Measurements from ENCODE around the gene RAB9B. TPM values are rescaled to one million over a fixed set of nuclear protein-coding genes. Genes with fewer than 3 reads are reported as not detected.
A peak's percentile ranks its signal among the peaks of the same experiment; 100 is the strongest.

The RAB9B gene
- total RNA-seq, 1 experiment from 2014 or later: 0.31 TPM

DNA sequence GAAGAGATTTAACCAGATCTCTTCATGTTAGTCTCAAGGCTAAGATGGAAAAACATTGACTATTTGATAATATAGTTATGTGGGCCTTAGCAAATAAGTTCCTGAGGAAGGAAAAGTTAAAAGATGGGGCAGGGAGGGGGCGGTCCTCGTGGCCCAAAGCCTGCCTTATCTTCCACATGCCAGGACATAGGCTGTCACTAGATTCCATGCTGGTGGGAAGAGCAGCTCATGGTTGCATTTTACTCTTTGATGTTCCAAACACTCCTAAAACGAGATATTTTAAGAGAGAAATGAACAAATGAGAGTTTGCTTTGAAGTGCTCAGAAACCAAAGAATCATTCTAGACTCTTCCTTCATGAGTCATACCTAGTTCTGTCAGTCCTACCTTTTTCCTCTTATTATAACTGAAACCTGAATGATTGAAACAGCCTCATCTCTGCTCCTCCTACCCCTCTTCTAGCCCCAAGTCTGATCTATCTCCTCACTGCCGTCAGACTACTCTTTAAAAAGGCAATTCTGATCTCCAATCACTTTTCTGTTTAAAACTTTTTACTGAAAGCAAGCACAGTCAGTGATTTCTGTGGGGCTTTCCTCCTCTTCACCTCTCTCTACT is 25.1 kb downstream of the RAB9B start:
- H3K4me1 ChIP-seq (ENCODE audit: insufficient read depth, low read length): no peaks in the 10 kb centered on the region
- H3K27me3 ChIP-seq (ENCODE audit: insufficient read depth, low read length): no peaks in the 10 kb centered on the region
- Mint-ChIP-seq H3K27me3 (ENCODE audit: low read depth) (peaks cover 2% of the 10 kb centered on the region; the same call in 1 of the 2 replicates), H3K9me3 (peaks cover 0 to 38% of the 10 kb centered on the region in 2 experiments; a peak in 2 of 5 replicates), H3K4me1 (no peaks in the 10 kb centered on the region), H3K27ac (peak overlapping the region in 1 of 3 experiments; percentile 3; a peak in 1 of 7 replicates), H3K36me3 (ENCODE audit: insufficient read depth in 1 of 3, low read depth in 3 of 3) (no peaks in the 10 kb centered on the region), H3K4me3 (no peak overlapping the region)
- no peak overlapping the region for H3K27ac ChIP-seq (ENCODE audit: insufficient read length, low read depth, low read length)
- WGBS (ENCODE audit: extremely low coverage, insufficient read length, low lambda C conversion rate): no CpG with 5 or more reads among the region's 4 CpGs
- H3K4me2 ChIP-seq (ENCODE audit: insufficient read depth, insufficient read length, low read length): no peak overlapping the region
- H3T11ph ChIP-seq (ENCODE audit: low read length): no peak overlapping the region
- no peak for DNase-seq
- no peak overlapping the region for H3K14ac ChIP-seq (ENCODE audit: insufficient read depth, low read length)
- H2BK15ac ChIP-seq (ENCODE audit: low read depth, low read length): no peak overlapping the region
- no peak overlapping the region for H4K91ac ChIP-seq (ENCODE audit: insufficient read length, low read depth, low read length)
- H2BK12ac ChIP-seq (ENCODE audit: insufficient read length, low read depth, low read length): no peak overlapping the region
- H2AFZ ChIP-seq (ENCODE audit: low read length): no peak overlapping the region
- no peaks in the 10 kb centered on the region for H3K23me2 ChIP-seq (ENCODE audit: insufficient read length, low read depth, low read length, poor library complexity, severe bottlenecking)
- no peak overlapping the region for H2BK5ac ChIP-seq (ENCODE audit: insufficient read length, low read length)
- H4K20me1 ChIP-seq (ENCODE audit: control insufficient read depth, insufficient read depth, insufficient read length): no peaks in the 10 kb centered on the region
- no peaks in the 10 kb centered on the region for H3K9me3 ChIP-seq (ENCODE audit: control insufficient read depth, low read depth, low read length)
- H2BK20ac ChIP-seq (ENCODE audit: low read depth, low read length, poor library complexity, severe bottlenecking): no peak overlapping the region
- no peak overlapping the region for H3K23ac ChIP-seq (ENCODE audit: insufficient read length, low read depth, low read length)
- no peak overlapping the region for H2BK120ac ChIP-seq (ENCODE audit: low read depth, low read length, poor library complexity, severe bottlenecking)
- no peak overlapping the region for H4K5ac ChIP-seq (ENCODE audit: insufficient read length, low read depth, low read length)
- H3K9ac ChIP-seq (ENCODE audit: extremely low read depth, insufficient read length, low read length): no peak overlapping the region
- no peak overlapping the region for H4K8ac ChIP-seq (replicated peaks; ENCODE audit: insufficient read length, low read depth, low read length)
- no peak overlapping the region for H3K18ac ChIP-seq (ENCODE audit: insufficient read length, low read depth, low read length)
- H3K4ac ChIP-seq (ENCODE audit: low read depth, low read length): no peak overlapping the region
- TF ChIP-seq, protein P1, sequence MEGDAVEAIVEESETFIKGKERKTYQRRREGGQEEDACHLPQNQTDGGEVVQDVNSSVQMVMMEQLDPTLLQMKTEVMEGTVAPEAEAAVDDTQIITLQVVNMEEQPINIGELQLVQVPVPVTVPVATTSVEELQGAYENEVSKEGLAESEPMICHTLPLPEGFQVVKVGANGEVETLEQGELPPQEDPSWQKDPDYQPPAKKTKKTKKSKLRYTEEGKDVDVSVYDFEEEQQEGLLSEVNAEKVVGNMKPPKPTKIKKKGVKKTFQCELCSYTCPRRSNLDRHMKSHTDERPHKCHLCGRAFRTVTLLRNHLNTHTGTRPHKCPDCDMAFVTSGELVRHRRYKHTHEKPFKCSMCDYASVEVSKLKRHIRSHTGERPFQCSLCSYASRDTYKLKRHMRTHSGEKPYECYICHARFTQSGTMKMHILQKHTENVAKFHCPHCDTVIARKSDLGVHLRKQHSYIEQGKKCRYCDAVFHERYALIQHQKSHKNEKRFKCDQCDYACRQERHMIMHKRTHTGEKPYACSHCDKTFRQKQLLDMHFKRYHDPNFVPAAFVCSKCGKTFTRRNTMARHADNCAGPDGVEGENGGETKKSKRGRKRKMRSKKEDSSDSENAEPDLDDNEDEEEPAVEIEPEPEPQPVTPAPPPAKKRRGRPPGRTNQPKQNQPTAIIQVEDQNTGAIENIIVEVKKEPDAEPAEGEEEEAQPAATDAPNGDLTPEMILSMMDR (conservative IDR thresholded peaks at IDR 0.05): no peak
- no peaks in the 10 kb centered on the region for H3K79me1 ChIP-seq (ENCODE audit: insufficient read depth, low read depth, low read length, poor library complexity, severe bottlenecking)
- no peaks in the 10 kb centered on the region for H3K79me2 ChIP-seq (ENCODE audit: insufficient read depth, low read length)
- H2AK5ac ChIP-seq (ENCODE audit: insufficient read length, low read length): no peak overlapping the region
- H3K56ac ChIP-seq (ENCODE audit: insufficient read length, low read depth, low read length): no peak overlapping the region
